Endothelial cell of umbilical vein (primary cell): ENCODE data around the gene ADGRF3. TPM values are rescaled to one million over a fixed set of nuclear protein-coding genes. Genes with fewer than 3 reads are reported as not detected.
"Not testable (repeated sequence)": the region's sequence is repeated elsewhere in the genome, so short reads cannot be mapped to it uniquely, and the experiment has no call there.

Experiments
- BruUV-seq: library from RNA; stranded (reverse); fragments of 400-500 nt; replicated peaks from 2 replicates; lab custom pipeline; 2021; lab: Mats Ljungman, UMichigan
- CTCF ChIA-PET: fragments of 300-600, 350-600 bp; sonication (Branson Sonifier 250); formaldehyde crosslinking; loops from one replicate; lab custom pipeline; 2021; ENCODE audit warnings: antibody characterized with exemption, inconsistent platforms; lab: Charles Lee
- POLR2A ChIA-PET: fragments of 300-600, 350-600 bp; sonication (Branson Sonifier 250); formaldehyde crosslinking; loops from one replicate; lab custom pipeline; 2021; ENCODE audit warnings: antibody characterized with exemption, inconsistent platforms; lab: Charles Lee
- DNase-seq: peaks from one replicate; pipeline ENCODE4 v3.0.0-alpha.2; 2011; ENCODE audit warnings: low read depth, low spot score
- FAIRE-seq: peaks from 2 replicates; lab custom pipeline; 2011; peaks lifted over from hg19 to GRCh38; lab: Jason Lieb, UNC
- H2AFZ ChIP-seq: 2 replicates; pipeline ENCODE4 v1.6.0; 2012; ENCODE audit warnings: low read depth, low read length, control low read depth, inconsistent platforms
- H3K27ac ChIP-seq: 2 replicates; pipeline ENCODE4 v1.5.1; 2011; ENCODE audit warnings: low read depth, mild to moderate bottlenecking, control low read depth, low read length, moderate library complexity; ENCODE audit not compliant: insufficient read depth
- H3K27me3 ChIP-seq, 2 experiments: 2 replicates each; pipeline versions ENCODE4 v1.6.0 to v1.6.1; 2011; ENCODE audit warnings: low read length in 2 of 2, mixed read lengths in 1 of 2; ENCODE audit not compliant: control insufficient read depth in 2 of 2, insufficient read depth in 2 of 2
- H3K36me3 ChIP-seq, 2 experiments: 2 replicates in 1 of 2; 3 replicates in 1 of 2; pipeline ENCODE4 v1.5.1; 2011; ENCODE audit warnings: low read length in 2 of 2, mild to moderate bottlenecking in 1 of 2, moderate library complexity in 1 of 2; ENCODE audit not compliant: control insufficient read depth in 2 of 2, insufficient read depth in 2 of 2; ENCODE audit errors: extremely low read depth in 1 of 2
- H3K4me1 ChIP-seq: 3 replicates; pipeline ENCODE4 v1.5.1; 2011; ENCODE audit warnings: mild to moderate bottlenecking, low read length; ENCODE audit not compliant: control insufficient read depth, insufficient read depth; ENCODE audit errors: extremely low read depth
- H3K4me2 ChIP-seq: 2 replicates; pipeline ENCODE4 v1.6.1; 2011; ENCODE audit warnings: low read length, control low read depth, mixed read lengths; ENCODE audit not compliant: insufficient read depth
- H3K4me3 ChIP-seq, 3 experiments: fragments of 200-600 bp in 1 of 3; sonication (generic), shearing (Covaris generic) in 1 of 3; replicated peaks in 1 of 3; 2 replicates each; pipeline ENCODE4 v1.5.1; 2011 to 2016; ENCODE audit warnings: control low read depth in 3 of 3, low read length in 3 of 3, mild to moderate bottlenecking in 2 of 3, inconsistent platforms in 1 of 3, low read depth in 1 of 3, moderate library complexity in 1 of 3; ENCODE audit not compliant: insufficient read depth in 1 of 3
- H3K79me2 ChIP-seq: 2 replicates; pipeline ENCODE4 v1.6.0; 2012; ENCODE audit warnings: low read length, inconsistent platforms; ENCODE audit not compliant: control insufficient read depth, insufficient read depth
- H3K9ac ChIP-seq: replicated peaks from 2 replicates; pipeline ENCODE3; 2011; ENCODE audit warnings: low read length, control low read depth; ENCODE audit not compliant: insufficient read depth; ENCODE audit errors: extremely low read depth
- H3K9me1 ChIP-seq: replicated peaks from 3 replicates; pipeline ENCODE4 v1.6.0; 2011; ENCODE audit warnings: mild to moderate bottlenecking, low read length; ENCODE audit not compliant: control insufficient read depth, insufficient read depth; ENCODE audit errors: extremely low read depth
- H3K9me3 ChIP-seq: replicated peaks from 2 replicates; pipeline ENCODE4 v1.5.1; 2012; ENCODE audit warnings: low read length, inconsistent platforms; ENCODE audit not compliant: control insufficient read depth, insufficient read depth
- H4K20me1 ChIP-seq: replicated peaks from 2 replicates; pipeline ENCODE3; 2011; ENCODE audit warnings: mild to moderate bottlenecking, low read length; ENCODE audit not compliant: control insufficient read depth, insufficient read depth; ENCODE audit errors: extremely low read depth
- CTCF ChIP-seq, 2 donors: IDR thresholded peaks; 1 replicate in 1 of 2; 2 replicates in 1 of 2; pipeline ENCODE4 v1.5.1; 2011; ENCODE audit warnings: low read length in 2 of 2, mild to moderate bottlenecking in 2 of 2, moderate library complexity in 2 of 2, control low read depth in 1 of 2, inconsistent platforms in 1 of 2, low read depth in 1 of 2; ENCODE audit not compliant: insufficient read depth in 1 of 2; ENCODE audit errors: extremely low read depth in 1 of 2
- EZH2 ChIP-seq: IDR thresholded peaks from 2 replicates; pipeline ENCODE4 v1.6.1; 2012; ENCODE audit warnings: borderline replicate concordance, low read depth, mild to moderate bottlenecking, moderate library complexity, low read length, inconsistent platforms; ENCODE audit not compliant: severe bottlenecking
- FOS ChIP-seq: IDR thresholded peaks from 2 replicates; pipeline ENCODE4 v1.6.1; 2011; ENCODE audit warnings: mild to moderate bottlenecking, low read length, moderate library complexity, borderline replicate concordance; ENCODE audit not compliant: insufficient read depth
- GATA2 ChIP-seq: IDR thresholded peaks from 2 replicates; pipeline ENCODE4 v1.7.0; 2011; ENCODE audit warnings: low read depth, mild to moderate bottlenecking, moderate library complexity, mixed read lengths, low read length; ENCODE audit not compliant: insufficient read length, insufficient read depth
- JUN ChIP-seq: IDR thresholded peaks from 2 replicates; pipeline ENCODE4 v1.6.1; 2011; ENCODE audit warnings: borderline replicate concordance, low read depth; ENCODE audit not compliant: insufficient read length, insufficient read depth
- MAX ChIP-seq: IDR thresholded peaks from 2 replicates; pipeline ENCODE4 v1.6.1; 2011; ENCODE audit not compliant: insufficient read depth, insufficient read length
- MYC ChIP-seq: IDR thresholded peaks from one replicate; pipeline ENCODE4 v1.6.1; 2011; ENCODE audit warnings: mild to moderate bottlenecking, low read depth, low read length
- POLR2A ChIP-seq: IDR thresholded peaks from 2 replicates; pipeline ENCODE4 v1.6.1; 2012; ENCODE audit warnings: low read depth, mild to moderate bottlenecking, control low read depth, low read length
- POLR2AphosphoS5 ChIP-seq: IDR thresholded peaks from 2 replicates; pipeline ENCODE4 v1.6.1; 2012; ENCODE audit warnings: low read depth, mild to moderate bottlenecking, control low read depth, low read length, moderate library complexity; ENCODE audit not compliant: insufficient read depth
- dilution Hi-C: fragments of 300-500 bp; cut with MboI; formaldehyde crosslinking; loops from one replicate; pipeline ENCODE4 v1.15.0; 2019; ENCODE audit warnings: low sequenced_read_pairs; ENCODE audit not compliant: extremely low pct_ligation_motif_present
- intact Hi-C: fragments of 100-400 bp; cut with micrococcal nuclease; formaldehyde crosslinking; loops from one replicate; pipeline ENCODE4 v1.10.0; 2022
- polyA plus RNA-seq, 4 experiments: library from polyadenylated mRNA; depleted of rRNA in 3 of 4; stranded (reverse) in 3 of 4; unstranded in 1 of 4; fragments of >200 nt; gene quantifications; 2 replicates each; pipeline versions ENCODE4 v1.2.1 to v1.2.3, GENCODE V29; 2011 to 2012; ENCODE audit warnings: missing spikeins in 1 of 4
- total RNA-seq: library from RNA; stranded (reverse); gene quantifications from 2 replicates; pipeline ENCODE4 v1.2.3, GENCODE V29; 2021

ADGRF3 gene
- total and polyA plus RNA-seq, 2 donors (not counting 3 experiments of a cell fraction or from before 2014, with no cell fraction given): 0.21 to 0.73 TPM

GRCh38 chr2:26269571-26270158, 76.9 kb downstream of the ADGRF3 start:
- Histone ChIP-seq H3K36me3 (no peaks in the 10 kb centered on the region), H3K9me1 (no peaks in the 10 kb centered on the region), H4K20me1 (no peaks in the 10 kb centered on the region), H3K4me1 (peaks cover 18% of the 10 kb centered on the region), H3K4me3 (no peak overlapping the region), H3K9ac (no peak overlapping the region), H3K79me2 (no peaks in the 10 kb centered on the region), H3K27me3 (no peaks in the 10 kb centered on the region), H3K4me2 (no peak overlapping the region), H2AFZ (no peak overlapping the region), H3K27ac (no peak overlapping the region), H3K9me3 (no peaks in the 10 kb centered on the region)
- DNase-seq (no peak), FAIRE-seq (no peak)
- intact Hi-C loops: no loop called here
- dilution Hi-C loops: no loop called here
- no TSS peak for BruUV-seq
- ChIA-PET POLR2A (no interaction called here), CTCF (interaction anchor here (0.8 to 1.7 kb wide), 3 partner anchors 30 to 278 kb away, joined by 3 to 4 read pairs (median 3); no protein-coding TSS in a partner anchor)
- TF ChIP-seq EZH2 (no peak), POLR2A (no peak), POLR2AphosphoS5 (no peak), MAX (no peak), JUN (no peak), FOS (no peak), GATA2 (no peak), CTCF (IDR thresholded peaks at IDR 0.05; ENCODE audit: extremely low read depth in 1 of 2, insufficient read depth in 1 of 2, low read depth in 1 of 2, low read length in 2 of 2) (no peak), MYC (no peak)

- H3K4me2 ChIP-seq, H3K36me3 ChIP-seq, H3K9ac ChIP-seq, H3K27me3 ChIP-seq, FAIRE-seq, H3K4me3 ChIP-seq, DNase-seq, intact Hi-C loops, H2AFZ ChIP-seq, H3K79me2 ChIP-seq, H3K9me3 ChIP-seq, H3K9me1 ChIP-seq, BruUV-seq, dilution Hi-C loops, H3K27ac ChIP-seq, POLR2A ChIA-PET, H3K4me1 ChIP-seq, H4K20me1 ChIP-seq: not testable (repeated sequence)
- CTCF ChIA-PET: interaction anchor here (1.7 kb wide), 1 partner anchor 62 kb away, joined by 4 read pairs; no protein-coding TSS in a partner anchor
Observed at GRCh38 chr2:26268670-26269385, 77.8 kb downstream of the ADGRF3 start.
